ENCODE results near the gene UGT1A1.

The UGT1A1 gene

GRCh38 chr2:233798335-233799086 lies 38.4 kb downstream of the UGT1A1 start:
- DNase-seq, result no peak

GRCh38 chr2:233799087-233799665 lies 39.1 kb downstream of the UGT1A1 start:
- DNase-seq, result no peak

- DNase-seq, result no peak
Observed at GRCh38 chr2:233799716-233800115, 39.6 kb downstream of the UGT1A1 start.

- DNase-seq, result no peak
Observed at GRCh38 chr2:233800208-233800607, 40.1 kb downstream of the UGT1A1 start.

GRCh38 chr2:233801357-233802131 lies 41.5 kb downstream of the UGT1A1 start:
- no peak for DNase-seq

GRCh38 chr2:233802132-233802815 lies 42.2 kb downstream of the UGT1A1 start:
- DNase-seq, result no peak

GRCh38 chr2:233803292-233803911 lies 43.3 kb downstream of the UGT1A1 start:
- DNase-seq, result no peak

GRCh38 chr2:233803994-233804393 lies 43.9 kb downstream of the UGT1A1 start:
- no peak for DNase-seq

- DNase-seq, result no peak
Observed at GRCh38 chr2:233807215-233807865, 47.3 kb downstream of the UGT1A1 start.

- DNase-seq, result no peak
Observed at GRCh38 chr2:233807966-233808935, 48.2 kb downstream of the UGT1A1 start.

GRCh38 chr2:233810385-233810784 lies 50.3 kb downstream of the UGT1A1 start:
- DNase-seq, result no peak

GRCh38 chr2:233811087-233811486 lies 51.0 kb downstream of the UGT1A1 start:
- no peak for DNase-seq

GRCh38 chr2:233811732-233812131 lies 51.7 kb downstream of the UGT1A1 start:
- no peak for DNase-seq

GRCh38 chr2:233813236-233814055 lies 53.4 kb downstream of the UGT1A1 start:
- no peak for DNase-seq

GRCh38 chr2:233814056-233814835 lies 54.2 kb downstream of the UGT1A1 start:
- no peak for DNase-seq

GRCh38 chr2:233815861-233816260 lies 55.8 kb downstream of the UGT1A1 start:
- no peak for DNase-seq

GRCh38 chr2:233816334-233816733 lies 56.3 kb downstream of the UGT1A1 start:
- DNase-seq, result no peak

GRCh38 chr2:233816771-233817170 lies 56.7 kb downstream of the UGT1A1 start:
- DNase-seq, result no peak

GRCh38 chr2:233817361-233817911 lies 57.4 kb downstream of the UGT1A1 start:
- DNase-seq, result no peak
